Colon (tissue), 2 donors: ENCODE data around the gene ZSWIM5.

Source experiments
- FAIRE-seq: peaks from 2 replicates; lab custom pipeline; 2012; peaks lifted over from hg19 to GRCh38; lab: Jason Lieb, UNC
- donor health status: control.
- donor health status: control.

The ZSWIM5 gene

GRCh38 chr1:45016767-45017166 is 189.6 kb downstream of the ZSWIM5 start:
- FAIRE-seq: no peak

DNA sequence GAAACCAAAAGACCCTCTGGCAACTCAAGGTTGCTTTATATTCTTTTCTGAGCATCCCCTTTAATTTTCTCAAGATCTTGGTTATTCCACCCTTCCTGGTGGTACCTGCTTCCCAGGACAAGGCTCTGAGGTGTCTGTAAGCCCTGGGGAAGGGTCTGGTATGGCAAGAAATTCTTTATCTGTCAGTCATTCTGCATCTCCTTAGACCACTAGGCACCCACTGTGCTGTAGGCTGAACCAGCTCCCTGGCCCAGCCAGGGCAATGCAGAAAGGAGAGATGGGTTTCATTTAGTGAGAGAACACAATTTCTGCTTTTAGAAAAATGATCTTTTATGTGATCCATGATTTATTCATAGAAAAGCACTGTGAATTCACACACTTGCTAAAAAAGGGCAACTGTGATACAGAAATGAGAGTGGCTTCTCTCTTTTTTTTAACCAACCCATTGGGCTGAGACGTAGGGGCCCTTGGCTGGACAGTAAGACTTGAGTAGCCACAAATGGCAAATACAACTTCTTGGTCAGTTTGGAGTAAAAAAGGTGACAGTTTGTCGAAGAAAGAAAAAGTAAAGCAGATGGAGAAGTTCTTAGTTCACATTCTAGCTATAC is 190.2 kb downstream of the ZSWIM5 start:
- no peak for FAIRE-seq

- no peak for FAIRE-seq
Observed at GRCh38 chr1:45015683-45016082, 190.7 kb downstream of the ZSWIM5 start.

- no peak for FAIRE-seq
Observed at GRCh38 chr1:45014321-45015028, 191.9 kb downstream of the ZSWIM5 start.

DNA sequence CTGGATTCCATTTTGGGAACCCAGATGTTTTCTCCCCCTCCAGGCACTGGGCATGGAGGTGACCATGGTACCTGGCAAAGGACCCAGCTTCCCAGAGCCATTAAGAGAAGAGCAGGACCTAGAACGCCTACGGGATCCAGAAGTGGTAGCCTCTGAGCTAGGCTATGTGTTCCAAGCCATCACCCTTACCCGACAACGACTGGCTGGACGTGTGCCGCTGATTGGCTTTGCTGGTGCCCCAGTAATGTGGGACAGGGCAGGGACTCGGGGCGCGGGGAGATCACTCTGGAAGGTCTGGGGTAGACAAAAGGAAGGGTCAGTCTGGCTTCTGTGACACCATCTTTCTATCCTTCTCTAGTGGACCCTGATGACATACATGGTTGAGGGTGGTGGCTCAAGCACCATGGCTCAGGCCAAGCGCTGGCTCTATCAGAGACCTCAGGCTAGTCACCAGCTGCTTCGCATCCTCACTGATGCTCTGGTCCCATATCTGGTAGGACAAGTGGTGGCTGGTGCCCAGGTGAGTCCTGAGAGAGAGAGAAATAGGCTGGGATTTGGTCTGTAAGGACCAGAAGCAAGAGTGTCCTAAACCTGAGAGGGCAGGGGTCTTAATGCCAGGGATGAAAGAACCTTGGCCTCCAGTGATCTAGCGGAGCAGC is 192.7 kb downstream of the ZSWIM5 start:
- no peak for FAIRE-seq

GRCh38 chr1:45012639-45013278 is 193.6 kb downstream of the ZSWIM5 start:
- no peak for FAIRE-seq

GRCh38 chr1:45011837-45012638 is 194.4 kb downstream of the ZSWIM5 start, which contains the start of gene UROD:
Gene UROD (plus strand): TSS chr1:45012254. CDS start chr1:45012266, 12 bp downstream.
- FAIRE-seq: no peak

DNA sequence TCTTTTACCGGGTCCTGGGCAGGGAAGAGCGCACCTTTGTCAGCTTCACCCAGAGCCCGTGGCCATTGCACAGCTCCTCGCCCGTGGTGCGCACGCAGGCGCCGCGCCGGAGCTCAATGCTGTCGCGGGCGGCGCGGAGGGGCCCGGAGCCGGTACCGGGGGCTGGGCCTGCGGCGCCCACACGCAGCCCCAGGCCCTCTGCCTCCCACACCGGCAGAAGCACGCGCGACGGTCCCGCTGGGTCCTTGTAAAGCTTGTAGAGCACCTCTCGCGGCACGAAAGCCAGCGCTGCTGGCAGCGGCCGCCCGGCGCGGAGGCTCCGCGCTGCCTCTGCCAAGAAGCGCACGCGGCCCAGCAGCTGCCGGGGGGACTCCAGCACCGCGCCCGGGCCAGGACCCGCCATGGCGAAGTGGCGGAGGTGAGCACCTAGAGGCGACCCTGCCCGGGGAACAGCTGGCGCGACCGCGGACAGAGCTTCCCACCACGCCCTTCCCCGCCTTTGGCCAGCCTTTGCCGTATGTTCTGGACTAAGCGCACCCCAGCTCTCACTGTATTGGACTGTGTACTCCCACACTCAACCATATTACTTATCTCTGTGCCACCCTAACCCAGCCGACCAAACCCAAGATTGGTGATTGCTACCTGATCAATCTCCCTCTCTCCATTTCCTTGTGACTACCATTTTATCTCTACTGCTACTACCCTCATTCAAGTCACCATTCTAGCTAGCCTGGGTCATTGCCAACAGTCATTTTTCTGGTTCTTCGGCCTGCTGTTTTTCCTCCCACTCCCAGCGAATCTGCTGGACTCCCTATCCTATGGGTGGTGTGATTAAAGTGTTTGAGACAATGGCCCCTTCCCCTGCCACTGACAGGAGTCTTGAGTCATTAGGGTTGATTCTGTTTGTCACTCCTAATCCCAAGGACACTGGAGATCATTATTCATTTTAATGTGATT is 195.3 kb downstream of the ZSWIM5 start, which contains the start of gene HECTD3:
Gene HECTD3 (minus strand): TSS at position 470 of the 957 bp plus-strand sequence. CDS start 67 bp downstream, at position 403.
- FAIRE-seq: no peak

DNA sequence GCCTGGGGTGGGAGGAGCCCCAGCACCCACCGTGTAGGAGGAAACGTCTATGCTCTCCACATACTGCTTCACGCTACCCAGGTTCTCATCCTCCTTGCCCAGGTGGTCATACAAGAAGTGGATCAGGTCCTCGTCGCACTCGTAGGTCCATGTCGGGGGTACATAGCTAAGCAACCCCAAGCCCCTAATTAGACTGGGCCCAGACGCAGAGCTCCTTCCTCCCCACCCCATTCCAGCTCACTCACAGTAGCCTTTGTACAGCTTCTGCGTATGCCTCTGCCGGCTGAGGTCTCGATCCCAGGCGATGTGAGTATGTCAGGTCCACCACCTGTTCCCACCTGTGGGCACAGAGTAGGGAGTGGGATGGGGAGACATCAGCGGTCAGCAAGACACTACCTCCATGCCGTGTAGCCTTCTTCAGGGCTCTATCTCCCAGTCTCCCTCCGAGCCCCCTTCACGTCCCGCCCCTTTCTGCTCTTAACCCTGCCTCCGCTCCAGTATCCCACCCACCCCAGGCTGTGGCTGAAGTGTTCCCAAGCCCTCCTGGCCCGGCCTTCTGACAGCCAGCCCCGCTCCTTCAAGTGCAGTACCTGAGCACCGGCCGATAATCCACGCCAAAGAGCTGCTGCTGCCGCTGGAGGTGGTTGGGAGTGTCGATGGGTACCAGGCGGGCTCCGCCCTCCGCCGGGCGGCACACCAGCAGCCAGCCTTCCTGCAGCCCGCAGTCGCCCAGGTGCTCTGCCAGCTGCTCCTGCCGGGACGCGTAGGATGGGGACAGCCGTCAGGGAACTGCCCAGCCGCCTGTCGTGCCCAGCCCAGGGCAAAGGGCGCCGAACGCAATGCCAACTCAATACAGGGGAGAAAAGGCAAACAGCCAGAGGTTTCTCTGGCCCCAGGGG is 196.2 kb downstream of the ZSWIM5 start:
- no peak for FAIRE-seq

GRCh38 chr1:45009296-45009865 is 197.0 kb downstream of the ZSWIM5 start:
- no peak for FAIRE-seq

GRCh38 chr1:45008516-45008915 is 197.9 kb downstream of the ZSWIM5 start:
- FAIRE-seq: no peak

DNA sequence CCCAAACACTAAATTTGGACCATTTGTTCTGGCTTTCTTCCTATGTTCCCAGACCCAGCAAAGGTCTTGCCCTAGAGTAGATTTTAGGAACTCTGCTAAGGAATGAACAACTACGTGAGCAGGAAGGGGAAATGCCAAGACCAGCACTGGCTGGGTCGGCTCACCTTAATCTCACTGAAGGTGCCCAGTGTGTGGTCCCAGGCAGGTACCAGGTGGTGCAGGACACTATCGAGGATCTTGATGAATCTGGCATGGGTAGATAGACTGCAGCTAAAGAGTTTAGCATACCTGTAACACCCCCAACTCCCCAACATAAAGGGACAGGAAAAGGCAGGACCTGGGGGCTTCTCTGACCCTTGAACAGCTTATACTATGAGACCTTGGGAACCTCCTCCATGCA is 198.3 kb downstream of the ZSWIM5 start:
- FAIRE-seq: no peak

GRCh38 chr1:45007311-45007710 is 199.1 kb downstream of the ZSWIM5 start:
- no peak for FAIRE-seq

GRCh38 chr1:45005761-45006160 is 200.6 kb downstream of the ZSWIM5 start:
- no peak for FAIRE-seq

GRCh38 chr1:45004281-45004920 is 202.0 kb downstream of the ZSWIM5 start:
- FAIRE-seq: no peak

GRCh38 chr1:45003741-45004140 is 202.7 kb downstream of the ZSWIM5 start:
- no peak for FAIRE-seq

GRCh38 chr1:45002650-45003645 is 203.5 kb downstream of the ZSWIM5 start:
- no peak for FAIRE-seq
